GM21576 (cell line): ENCODE data around the gene CISD2.
"Not testable (repeated sequence)": the region's sequence is repeated elsewhere in the genome, so short reads cannot be mapped to it uniquely, and the experiment has no call there.

Source experiments
- ATAC-seq: cut with Tn5 transposase; IDR thresholded peaks from one replicate; pipeline ENCODE4 v1.9.1; 2021; ENCODE audit warnings: mild to moderate bottlenecking, moderate library complexity; ENCODE audit not compliant: unreplicated experiment

CISD2 gene, protein sequence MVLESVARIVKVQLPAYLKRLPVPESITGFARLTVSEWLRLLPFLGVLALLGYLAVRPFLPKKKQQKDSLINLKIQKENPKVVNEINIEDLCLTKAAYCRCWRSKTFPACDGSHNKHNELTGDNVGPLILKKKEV

DNA sequence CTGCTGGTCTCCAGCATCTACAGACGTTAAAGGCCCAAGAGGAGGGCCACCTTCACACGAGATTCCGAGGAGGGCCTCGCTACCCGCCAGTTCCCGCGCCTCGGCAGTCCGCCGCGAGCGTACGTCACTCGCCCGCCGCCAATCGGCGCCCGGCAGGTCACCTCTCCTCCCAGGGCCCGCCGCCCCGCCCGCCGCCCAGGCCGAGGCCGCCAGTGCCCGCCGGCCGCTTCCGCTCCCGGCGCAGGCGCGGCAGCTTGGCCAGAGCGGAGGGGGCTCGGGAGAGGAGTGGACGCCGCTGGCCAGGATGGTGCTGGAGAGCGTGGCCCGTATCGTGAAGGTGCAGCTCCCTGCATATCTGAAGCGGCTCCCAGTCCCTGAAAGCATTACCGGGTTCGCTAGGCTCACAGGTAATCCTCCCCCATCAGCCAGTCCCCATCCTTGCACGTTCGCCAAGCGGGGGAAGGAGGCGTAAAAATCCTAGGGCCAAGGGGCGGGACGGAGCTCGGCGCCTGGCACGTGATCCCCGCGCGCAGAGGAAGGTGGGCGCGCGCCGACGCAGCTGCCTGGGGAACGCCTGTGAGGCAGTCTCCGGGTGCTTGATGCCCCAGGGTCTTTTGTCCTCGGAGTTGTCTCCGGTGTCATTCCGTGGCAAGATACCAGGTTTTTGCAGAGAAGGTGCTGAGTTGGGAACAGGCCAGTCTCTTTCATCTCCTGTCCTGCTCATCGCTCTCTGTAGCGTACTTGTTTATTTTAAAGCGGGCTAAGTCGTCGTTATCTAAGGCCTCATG is at the start of gene CISD2:
CISD2 (plus strand) TSS at position 212 of the 788 bp plus-strand sequence; CDS start at position 305, 93 bp downstream.
- ATAC-seq = peak; percentile 83

DNA sequence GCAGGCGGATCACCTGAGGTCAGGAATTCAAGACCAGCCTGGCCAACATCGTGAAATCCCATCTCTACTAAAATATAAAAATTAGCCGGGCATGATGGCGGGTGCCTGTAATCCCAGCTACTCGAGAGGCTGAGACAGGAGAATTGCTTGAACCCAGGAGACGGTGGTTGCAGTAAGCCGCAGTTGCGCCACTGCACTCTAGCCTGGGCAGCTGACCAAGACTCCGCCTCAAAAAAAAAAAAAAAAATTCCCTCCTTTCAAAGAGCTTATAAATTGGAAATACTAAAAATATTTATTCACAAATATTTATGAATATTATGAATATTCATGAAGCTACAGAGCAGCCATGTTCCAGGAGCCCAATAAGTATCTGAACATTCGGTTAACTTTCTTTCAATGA is 49.7 kb upstream of the CISD2 start:
- not testable (repeated sequence) for ATAC-seq

DNA sequence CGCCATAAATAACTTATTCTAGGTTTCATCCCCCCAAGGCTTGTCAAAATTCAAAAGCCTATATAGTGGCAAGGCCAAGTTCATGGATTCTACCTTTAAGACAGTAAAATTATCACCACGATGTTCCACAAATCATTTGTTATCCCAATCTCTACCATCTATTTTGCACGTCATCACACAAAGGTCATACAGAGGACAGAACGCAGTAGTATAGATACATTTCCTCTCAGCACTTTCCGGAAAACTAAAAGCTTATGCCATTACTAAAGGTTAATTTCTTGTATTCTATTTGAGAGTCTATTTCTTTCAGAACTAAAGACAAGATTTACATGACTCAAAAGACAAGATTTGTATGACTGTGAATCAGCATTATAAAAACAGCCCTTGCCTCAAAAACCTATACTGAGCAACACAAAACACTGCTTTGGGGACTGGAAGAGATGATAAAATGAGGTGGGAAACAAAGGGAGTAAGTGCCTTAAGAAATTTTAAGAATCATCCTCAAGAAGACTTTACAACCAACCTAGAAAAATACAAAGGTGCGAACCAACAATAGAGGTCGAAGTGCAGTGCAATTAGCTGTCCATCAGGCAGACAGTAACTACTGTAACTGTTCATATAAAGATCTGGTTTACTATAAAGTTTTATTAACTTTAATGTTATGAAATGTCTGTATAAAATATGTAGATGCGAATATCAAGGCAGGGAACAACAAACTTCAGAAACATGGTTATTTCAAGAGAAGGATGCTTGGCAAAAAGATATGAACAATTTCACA is 49.0 kb upstream of the CISD2 start:
- ATAC-seq = no peak

DNA sequence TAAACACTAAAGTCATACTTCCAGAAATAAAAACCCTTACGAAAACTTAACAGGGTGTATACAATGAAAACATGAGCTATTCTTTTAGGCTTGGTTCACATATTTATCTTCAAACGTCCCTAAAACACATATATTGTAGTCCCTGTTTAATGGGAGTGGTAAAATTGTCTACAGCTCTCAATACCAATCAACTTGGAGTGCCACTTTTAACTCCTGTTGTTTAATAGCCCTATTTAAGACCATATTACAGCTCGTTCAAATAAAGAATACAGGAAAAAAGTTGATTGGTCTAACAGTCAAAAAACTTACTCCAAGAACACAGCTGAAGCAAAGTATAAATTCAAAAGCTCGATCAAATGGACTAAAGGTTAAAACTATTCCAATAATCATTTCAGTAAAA is 45.3 kb upstream of the CISD2 start:
- ATAC-seq = no peak

DNA sequence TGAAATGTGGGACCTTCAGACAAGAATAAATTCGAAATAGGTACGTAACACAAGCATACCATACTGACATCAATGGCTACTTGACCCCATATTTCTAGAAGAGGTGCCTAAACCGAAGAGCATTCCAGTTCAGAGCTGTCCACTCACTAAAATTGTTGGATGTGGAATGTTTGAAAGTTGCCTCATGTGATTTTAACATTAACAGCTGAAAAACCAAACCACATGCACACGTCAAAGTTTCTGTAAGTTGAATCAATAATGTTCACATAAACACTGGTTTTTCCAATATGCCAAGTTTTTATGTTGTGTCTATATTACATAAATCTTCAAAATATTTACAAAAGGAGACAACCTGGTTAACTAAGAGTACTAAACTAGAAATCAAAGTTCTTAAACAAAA is 44.9 kb upstream of the CISD2 start:
- ATAC-seq = no peak

DNA sequence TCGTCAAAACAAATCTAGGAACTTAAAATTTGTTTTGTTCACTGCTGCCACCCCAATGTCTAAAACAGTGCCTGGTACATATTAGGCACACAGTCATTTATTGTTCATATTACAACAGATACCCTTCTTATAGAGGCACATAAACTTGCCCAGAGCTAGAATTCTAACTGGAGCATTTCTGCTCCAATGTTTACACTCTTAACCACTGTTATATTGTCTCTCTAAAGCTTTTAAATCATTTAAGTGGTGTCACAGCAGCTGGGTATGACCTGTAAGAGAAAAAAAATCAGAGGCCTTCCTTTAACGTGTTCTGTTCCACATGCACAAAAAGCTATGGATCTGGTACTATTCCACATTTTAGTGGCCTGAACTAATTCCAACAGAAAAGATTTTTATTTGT is 44.4 kb upstream of the CISD2 start:
- no peak for ATAC-seq

DNA sequence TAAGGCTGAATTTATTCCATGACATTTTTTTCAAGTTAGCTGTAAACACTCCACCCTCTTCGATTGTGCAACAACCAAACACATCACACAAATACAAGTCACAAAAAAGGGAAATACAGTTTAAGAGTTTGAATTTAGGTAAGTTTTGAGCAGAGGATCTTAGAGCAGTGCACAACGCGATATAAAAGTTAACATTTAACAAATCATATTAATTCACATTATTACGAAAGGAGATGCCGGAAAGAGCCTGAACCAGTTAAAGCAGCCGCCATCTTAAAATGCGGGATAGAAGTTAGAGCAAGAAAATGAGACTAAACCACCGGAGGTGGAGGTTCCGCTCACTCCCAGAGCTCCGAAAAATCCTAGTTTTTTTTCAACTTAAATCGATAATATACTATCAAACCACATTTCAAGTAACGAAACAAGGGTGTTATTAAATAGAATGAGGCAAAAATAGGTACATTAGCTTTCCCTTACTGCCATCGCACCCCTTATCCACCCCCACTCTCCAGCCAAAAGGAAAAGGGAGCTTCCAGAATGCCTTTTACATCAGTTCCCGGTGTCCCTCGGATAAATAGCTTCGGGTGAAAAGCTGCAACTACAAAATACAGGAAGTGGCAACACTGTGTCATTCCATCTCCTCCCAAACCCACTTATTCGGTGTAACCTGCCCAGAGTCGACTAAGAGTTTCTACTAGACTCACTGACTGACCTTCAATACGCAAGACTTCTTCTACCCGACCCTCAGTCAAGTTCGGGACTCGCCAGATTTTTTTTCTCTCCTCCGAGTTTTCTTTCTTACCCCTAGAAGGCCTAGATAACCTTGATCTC is 43.3 kb upstream of the CISD2 start:
- no peak for ATAC-seq

DNA sequence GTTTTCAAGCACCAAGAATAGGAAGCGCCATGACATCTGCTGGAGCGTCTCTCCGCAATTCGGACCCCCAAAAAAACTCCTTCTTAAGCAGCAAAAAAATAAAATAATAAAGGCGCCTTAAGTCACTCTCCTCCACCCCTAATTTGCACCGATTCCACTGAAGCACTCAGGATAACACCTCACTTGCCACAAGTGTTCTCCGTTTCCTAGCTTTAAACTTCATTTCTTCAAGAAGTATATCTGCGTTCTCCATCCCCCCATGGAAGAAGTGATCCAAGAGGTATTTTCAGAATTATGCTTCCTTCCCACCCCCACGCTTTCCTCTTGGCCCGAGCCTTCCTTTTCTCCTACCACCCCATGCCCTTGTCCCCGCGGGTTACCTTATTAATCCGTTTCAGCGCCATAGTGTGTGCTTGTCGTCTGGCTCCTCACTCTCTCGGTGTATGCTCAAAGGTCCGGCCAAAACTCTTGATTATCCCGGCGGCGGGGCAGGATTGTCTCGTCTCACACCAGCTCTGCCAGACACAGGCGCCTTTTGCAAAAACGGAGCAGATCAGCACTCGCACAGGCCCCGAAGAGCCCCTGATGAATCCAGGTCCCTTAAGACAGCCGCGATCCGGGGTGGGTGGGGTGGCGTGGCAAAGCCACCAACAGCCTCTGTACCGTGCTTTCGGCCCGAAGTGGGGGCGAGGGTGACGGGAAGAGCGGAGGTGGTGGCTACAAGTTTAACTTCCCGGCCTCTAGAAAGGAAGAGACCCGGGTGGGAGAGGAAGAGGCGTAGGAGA is 42.5 kb upstream of the CISD2 start:
- no peak for ATAC-seq

DNA sequence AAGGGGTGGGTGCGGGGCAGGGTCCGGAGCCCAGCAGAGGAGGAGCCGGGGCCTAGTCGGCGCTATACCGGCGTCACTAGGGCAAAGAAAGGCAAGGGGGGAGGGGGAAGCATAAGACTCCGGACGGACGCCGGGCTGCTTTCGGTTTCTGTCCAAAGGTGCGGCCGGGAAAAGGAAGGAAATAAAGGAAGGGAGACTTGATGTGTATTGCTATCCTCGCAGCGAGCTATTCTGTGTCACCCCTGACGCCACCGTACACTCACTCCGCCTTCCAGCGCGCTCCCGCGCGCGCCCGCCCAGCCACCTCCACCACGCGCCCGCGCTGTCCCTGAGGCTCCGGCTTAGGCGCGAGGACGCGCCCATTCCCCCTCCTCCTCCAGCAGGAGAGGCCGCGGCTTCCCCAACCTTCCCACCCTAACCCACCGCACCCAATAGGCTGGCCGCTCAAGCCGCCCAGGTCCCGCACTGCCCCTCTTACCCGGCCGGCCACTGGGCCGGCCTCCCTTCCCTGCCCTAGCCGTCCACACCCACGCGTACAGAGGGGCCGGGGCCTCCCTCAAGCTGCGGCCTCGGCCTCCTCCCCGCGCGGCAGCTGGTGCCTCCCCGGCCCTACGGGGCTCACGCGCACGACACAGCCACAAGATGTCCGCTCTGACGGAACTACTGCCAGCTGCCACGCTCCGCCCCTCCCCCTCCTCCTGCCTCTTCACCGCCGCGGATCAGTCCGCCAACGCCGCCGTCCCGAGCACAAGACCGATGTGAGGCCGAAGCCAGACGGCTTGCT is 41.7 kb upstream of the CISD2 start, which contains the start of gene UBE2D3:
UBE2D3 (minus strand) TSS at position 662 of the 784 bp plus-strand sequence. CDS start 1,043 bp downstream, outside the sequence.
- peak; percentile 23 for ATAC-seq

DNA sequence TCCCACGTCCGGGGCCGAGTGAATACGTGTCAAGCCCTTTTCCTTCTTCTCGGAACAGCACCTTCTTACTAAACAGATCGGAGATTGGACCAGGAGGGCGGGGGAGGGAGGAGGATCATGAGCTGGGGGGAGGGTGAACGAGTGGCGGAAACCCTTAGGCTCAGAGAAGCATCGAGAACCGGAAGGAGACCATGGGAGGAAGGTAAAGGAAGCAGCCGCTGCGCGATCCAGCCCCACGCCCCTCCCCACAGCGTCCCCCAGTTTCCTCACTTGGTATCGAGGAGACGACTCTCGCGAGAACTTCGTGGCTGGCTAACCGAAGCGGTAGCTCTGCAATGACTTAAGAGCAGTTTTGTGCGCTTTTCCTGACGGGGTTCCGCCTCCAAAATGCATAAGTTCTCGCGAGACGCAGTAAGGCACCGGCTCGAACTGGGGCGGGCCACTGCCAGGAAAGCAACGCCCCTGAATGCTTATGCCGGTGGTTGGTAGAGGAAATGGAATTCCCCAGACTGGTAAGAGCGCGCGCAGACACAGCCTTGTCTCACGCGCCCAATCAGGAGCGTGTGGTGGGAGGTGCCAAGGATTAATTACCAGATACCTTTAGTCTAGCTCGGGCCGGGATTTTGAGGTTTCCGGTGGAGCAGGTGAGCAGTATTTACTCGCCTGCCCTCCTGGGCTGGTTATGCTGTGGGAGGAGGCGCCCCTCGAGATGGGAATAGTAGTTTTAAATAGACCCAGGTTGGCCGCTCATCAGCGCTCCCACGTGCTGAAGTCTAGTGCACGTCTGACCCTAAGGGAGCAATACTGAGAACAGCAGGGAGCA is 40.9 kb upstream of the CISD2 start:
- ATAC-seq = peak; percentile 80

DNA sequence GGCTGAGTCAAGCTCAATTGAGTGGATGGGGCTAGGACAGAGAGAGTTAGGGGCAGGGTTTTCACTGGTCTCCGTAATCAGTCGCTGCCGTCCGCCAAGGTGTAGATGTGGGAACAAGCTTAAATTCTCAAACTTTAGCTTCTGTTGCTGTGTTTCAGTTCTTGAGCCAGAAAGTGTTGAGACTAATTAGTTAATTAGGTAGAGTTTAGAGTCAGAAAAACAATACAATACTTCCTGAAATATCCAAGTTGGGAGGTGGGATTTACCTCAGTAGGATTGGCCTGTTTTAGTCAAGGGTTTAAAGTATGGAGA is 40.3 kb upstream of the CISD2 start:
- ATAC-seq = no peak

DNA sequence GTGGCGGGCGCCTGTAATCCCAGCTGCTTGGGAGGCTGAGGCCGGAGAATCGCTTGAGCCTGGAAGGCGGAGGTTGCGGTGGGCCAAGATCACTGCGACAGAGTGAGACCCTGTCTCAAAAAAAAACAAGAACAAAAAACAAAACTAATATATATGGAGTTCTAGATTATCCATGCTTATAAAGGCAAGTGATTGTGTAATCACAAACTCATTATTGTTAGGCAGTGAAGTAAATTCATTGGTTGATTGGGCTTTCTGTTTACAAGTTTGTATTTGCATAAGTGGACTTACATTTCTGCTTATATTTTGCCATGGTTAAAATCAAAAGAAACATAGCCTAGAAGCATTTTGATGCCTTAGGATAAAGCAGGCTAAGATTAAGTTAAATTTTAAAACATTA is 39.0 kb upstream of the CISD2 start:
- no peak for ATAC-seq

DNA sequence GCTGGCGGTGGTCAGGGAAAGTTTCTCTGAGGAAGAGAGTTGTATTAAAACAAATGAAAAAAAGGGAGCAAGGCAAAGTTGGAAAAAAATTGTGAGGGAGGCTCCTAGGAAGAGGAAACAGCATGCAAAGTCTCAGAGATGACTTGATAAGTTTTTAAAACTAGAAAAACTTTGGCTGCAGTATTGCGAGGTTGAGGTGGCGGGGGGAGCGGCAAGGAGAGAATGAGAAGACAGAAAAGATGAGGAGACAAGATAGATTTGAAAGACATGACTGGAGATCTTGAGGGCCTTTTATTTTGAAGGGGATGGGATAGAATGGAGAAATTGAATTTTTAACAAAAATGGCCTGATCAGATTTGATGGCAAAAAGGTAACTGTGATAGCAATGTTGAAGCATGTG is 36.7 kb upstream of the CISD2 start:
- no peak for ATAC-seq

DNA sequence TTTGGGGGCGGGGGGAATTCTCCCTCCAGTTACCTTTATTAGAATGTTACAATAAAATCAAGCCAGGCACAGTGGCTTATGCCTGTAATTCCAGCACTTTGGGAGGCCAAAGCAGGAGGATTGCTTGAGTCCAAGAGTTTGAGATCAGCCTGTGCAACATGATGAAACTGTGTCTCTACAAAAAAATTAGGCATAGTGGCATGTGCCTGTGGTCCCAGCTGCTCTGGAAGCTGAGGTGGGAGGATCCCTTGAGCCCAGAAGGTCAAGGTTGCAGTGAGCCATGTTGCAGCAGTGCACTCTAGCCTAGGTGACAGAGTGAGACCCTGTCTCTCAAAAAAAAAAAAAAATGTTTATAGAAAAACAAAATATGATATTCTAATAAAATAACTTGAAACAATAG is 36.1 kb upstream of the CISD2 start:
- ATAC-seq = no peak

DNA sequence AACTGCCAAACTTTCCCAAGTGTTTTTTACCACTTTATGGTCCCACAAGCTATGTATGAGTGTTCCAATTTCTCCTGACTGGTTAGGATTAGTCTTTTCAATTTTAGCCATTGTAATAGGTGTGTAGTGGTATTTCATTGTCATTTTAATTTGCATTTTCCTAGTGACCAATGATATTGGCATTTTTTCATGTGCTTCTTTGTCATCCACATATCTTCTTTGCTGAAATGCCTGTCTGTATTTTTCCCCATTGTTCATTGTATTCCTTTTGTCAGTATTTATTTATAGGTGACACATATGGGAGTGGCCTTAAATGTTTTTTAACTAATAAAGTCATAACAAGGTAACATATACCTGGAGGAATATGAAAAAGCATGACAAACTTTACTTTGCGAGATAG is 32.2 kb upstream of the CISD2 start:
- ATAC-seq = no peak

DNA sequence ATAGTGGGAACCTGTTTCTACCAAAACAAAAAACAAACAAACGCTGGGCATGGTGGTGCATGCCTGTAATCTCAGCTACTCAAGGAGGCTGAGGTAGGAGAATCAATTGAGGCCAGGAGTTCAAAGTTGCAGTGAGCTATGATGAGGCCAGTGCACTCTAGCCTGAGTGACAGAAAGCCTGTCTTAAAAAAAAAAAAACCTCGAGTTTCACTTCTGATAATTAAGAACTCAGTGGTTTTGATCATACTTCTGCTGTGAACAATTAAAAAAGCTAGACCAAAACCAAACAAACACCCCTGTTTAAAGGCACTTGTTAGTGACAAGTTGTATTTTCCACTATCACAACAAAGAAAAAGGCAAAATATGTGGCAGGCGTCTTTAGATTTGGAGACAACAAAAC is 26.4 kb upstream of the CISD2 start:
- ATAC-seq = no peak

DNA sequence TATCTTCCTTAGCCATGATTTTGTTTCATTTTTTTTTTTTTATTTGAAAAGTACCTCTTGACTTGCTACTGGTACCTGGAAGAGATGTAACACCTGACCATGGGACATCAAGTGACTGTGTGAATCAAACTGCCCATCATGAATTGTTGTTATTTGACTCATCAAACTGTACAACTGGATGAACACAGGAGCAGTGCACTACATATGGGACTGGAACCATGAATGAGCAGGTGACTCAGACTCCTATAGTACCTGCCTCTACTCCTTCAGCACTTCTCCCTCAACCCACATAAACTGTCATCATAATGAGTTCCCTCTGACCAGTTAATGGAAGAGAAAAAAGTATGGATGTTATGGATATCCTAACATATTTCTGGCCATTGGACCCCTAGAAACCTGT is 25.5 kb upstream of the CISD2 start:
- no peak for ATAC-seq

DNA sequence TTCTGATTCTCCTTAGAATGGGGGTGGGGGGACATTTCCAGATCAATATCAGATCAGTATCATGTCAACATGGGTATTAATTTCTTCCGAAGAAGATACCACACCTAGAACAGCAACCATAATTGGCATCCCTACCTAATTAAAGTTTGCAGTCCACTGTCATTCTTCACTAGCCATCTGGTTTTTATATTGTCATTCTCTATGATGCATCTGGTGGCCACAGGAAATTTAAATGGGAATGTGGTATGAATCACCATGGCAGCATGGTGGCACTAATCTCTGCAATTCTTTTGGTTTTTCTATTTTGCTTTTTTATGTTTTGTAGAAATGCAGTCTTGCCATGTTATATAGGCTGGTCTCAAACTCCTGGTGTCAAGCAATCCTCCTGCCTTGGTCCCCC is 24.9 kb upstream of the CISD2 start:
- no peak for ATAC-seq

DNA sequence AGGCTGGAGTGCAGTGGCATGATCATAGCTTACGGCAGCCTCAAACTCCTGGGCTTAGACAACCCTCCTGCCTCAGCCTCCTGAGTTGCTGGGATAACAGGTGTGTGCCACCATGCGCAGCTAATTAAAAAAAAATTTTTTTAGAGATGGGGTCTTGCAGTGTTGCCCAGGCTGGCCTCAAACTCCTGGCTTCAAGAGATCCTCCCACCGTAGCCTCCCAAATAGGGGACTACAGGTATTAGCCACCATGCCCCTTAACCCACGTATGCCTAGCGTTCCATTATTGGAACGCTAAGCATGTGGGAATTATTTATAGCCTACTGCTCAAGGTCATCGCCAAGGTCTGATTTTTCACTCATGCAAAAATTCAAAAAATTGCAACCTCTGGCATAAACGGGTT is 21.1 kb upstream of the CISD2 start:
- ATAC-seq = no peak
